NCI-H1417 (cell line): ENCODE results near the gene ZFP57.
"Not testable (repeated sequence)": the region's sequence is repeated elsewhere in the genome, so short reads cannot be mapped to it uniquely, and the experiment has no call there.

ENCODE experiments used
- DNase-seq, 3 experiments: peaks; one replicate each; lab custom pipeline; 2025; lab: John Stamatoyannopoulos, UW

ZFP57 gene

GRCh38 chr6:29696147-29697125 lies 15.5 kb upstream of the ZFP57 start:
- peak in 1 of 3 experiments; percentile 3 for DNase-seq

- no peak for DNase-seq
These were observed 13.7 kb upstream of the ZFP57 start for GRCh38 chr6:29694637-29695036.

GRCh38 chr6:29685718-29686326 lies 4.9 kb upstream of the ZFP57 start:
- DNase-seq, result no peak

DNA sequence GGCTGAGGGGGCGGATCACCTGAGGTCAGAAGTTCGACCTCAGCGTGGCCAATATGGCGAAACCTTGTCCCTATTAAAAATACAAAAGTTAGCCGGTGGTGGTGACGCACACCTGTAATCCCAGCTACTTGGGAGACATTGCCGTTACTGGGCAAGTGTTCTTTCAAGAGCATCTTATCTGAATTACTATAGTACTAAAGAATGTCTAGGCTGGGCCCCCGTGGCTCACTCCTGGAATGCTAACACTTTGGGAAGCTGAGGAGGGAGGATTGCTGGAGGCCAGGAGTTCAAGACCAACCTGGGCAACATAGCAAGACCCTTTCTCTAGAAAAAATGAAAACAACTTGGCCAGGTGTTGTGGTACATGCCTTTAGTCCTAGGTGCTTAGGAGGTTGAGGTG lies 859 bp upstream of the ZFP57 start:
- DNase-seq, result no peak

GRCh38 chr6:29680416-29680815 lies 536 bp downstream of the ZFP57 start:
- DNase-seq, result no peak

DNA sequence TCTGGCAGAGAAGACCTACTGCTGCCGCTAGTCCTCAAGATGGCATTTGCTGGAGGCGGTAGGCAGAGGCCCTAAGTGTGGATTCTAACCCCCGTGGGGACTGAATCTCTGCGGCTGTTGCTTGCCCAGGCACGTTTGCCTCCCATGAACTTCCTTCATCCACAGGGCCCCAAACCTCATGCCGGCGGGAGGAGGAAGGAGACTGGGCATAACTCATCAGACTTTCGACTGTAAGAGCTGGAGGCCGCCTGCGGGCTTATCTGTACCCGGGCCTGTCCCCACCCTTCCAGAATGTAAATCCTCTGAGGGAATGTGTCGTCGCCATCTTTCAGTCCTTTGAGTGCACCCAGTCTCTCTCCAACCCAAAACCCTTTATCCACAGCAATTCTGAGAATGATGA lies 990 bp downstream of the ZFP57 start:
- no peak for DNase-seq

DNA sequence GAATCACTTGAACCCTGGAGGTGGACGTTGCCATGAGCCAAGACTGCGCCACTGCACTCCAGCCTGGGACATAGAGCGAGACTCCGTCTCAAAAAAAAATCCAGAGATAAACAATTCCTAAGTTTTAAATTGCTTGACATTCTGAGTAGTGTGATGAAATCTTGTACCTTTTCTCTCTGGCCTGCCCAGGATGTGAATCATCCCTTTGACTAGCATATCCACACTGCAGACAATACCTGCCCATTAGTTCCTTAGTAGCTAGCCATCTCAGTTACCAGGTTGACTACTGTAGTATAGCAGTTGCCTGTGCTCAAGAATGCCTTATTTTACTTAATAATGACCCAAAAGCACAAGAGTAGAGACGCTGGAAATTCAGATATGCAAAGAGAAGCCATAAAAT lies 2.8 kb downstream of the ZFP57 start:
- DNase-seq, result no peak

GRCh38 chr6:29676981-29677601 lies 3.9 kb downstream of the ZFP57 start:
- DNase-seq, result peak in 1 of 3 experiments; percentile 6

- no peak for DNase-seq
These were observed 5.4 kb downstream of the ZFP57 start for GRCh38 chr6:29675561-29675960.

DNA sequence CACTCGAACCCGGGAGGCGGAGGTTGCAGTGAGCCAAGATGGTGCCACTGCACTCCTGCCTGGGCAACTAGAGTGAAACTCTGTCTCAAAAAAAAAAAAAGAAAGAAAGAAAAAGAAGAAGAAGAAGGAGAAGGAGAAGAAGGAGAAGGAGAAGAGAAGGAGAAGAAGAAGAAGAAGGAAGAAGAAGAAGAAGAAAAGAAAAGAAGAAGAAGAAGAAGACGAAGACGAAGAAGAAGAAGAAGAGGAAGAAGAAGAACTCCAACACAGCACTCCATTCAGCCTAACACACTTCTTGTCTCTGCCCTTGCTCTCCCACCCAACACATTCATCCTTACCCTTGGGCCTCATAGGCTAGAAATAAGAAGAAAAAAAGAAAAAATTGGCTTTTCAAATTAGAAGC lies 6.9 kb downstream of the ZFP57 start:
- no peak for DNase-seq

DNA sequence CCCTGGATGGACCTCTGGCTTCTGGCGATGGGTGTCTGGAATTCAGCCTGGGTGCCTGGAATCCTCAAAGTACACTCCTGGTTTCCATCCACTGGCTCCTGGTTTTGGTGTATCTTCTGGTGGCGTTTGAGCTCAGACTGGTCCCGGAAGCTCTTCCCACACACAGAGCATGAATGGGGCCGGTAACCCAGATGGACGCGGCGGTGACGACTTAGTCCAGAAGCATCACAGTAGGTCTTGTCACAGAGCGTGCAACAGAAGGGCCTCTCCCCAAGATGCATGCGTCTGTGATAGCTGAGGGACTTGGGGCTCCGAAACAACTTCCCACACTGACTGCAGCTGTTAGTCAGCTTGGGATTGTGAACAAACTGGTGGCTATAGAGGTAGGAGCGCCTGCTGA lies 7.8 kb downstream of the ZFP57 start:
- no peak for DNase-seq

DNA sequence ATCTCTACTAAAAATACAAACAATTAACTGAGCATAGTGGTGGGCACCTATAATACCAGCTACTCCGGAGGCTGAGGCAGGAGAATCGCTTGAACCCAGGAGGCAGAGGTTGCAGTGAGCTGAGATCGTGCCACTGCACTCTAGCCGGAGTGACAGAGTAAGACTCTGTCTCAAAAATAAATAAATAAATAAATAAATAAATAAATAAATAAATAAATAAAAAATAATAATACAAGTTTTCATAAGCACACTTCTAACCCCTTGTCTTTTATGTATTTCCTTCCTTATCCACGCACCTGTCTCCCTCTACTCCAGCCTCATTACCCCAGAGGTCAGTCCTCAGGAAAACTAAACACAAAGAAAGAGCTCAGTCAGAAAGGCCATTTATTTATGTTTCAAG lies 8.8 kb downstream of the ZFP57 start:
- DNase-seq, result not testable (repeated sequence)

DNA sequence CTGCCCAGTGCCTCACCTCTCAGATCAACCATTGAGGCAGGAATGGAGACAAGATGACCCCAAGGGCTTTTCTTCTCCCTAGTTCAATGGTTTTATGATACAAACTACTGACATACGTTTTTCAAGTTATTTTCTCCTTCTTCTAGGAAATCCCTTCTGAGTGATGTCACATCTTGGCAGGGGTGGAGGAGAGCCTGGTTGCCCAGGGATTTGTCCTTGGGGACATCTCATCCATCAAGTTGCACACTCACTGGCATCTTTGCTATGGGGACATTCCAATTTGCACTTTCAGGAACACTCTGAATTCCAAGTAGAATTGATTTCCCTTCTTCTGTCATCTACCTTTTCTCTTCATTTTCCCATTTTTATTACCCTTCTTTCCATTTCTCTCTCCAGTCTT lies 9.9 kb downstream of the ZFP57 start:
- no peak for DNase-seq

- no peak for DNase-seq
These were observed 13.8 kb downstream of the ZFP57 start for GRCh38 chr6:29667158-29667557.

- DNase-seq, result no peak
These were observed 14.2 kb downstream of the ZFP57 start for GRCh38 chr6:29666826-29667130.

GRCh38 chr6:29665942-29666825 lies 14.8 kb downstream of the ZFP57 start:
- no peak for DNase-seq

DNA sequence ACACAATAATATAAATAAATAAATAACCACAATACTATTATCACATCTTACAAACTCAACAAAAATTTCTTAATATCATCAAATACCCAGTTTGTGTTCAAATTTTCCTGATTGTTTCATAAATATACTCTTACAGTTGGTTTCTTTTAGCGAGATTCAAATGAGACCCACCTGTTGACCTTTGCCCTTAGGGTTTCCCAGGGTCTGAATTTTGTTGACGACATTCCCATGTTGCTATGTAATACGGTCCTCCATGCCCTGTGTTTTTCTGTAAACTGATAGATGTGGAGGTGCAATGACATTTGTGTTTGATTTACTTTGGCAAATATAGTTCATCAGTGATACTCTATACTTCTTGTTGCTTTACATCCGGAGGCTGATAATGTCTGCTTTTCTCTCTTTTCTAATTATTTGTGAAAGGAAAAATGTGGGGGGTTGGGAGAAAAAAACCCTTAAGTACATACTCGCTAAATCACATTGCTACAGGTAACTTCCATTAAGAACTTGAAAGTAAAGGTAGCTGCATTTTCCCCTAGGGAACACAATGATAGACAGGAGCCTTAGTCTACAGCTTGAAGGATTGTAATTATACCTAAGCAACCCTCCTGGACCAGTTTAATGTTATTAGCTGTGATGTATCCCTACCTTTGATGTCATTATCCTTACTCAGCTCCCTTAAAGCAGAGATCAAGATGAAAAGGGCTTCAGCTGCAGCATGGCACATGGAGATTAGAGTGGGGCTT lies 17.5 kb downstream of the ZFP57 start:
- no peak for DNase-seq

DNA sequence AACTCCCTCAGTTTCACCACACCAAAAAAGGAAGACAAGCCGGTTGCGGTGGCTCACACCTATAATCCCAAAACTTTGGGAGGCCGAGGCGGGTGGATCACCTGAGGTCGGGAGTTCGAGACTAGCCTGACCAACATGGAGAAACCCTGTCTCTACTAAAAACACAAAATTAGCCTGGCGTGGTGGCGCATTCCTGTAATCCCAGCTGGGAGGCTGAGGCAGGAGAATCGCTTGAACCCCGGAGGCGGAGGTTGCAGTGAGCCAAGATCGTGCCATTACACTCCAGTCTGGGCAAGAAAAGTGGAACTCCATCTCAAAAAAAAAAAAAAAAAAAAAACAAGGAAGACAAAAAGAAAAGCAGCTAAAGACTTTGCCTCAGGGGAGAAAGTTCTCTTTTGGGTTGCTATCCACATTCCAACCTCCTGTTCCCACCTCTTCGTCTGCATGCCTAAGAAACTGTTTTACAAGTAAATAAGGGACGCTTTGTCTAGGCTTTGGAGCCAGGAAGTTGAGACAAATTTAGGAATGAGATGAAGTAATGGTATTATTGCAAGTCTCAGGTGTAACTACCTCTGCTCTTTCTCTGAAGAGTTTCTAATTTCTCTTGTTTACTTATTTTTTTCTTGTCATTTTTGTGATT lies 19.3 kb downstream of the ZFP57 start:
- DNase-seq, result not testable (repeated sequence)

DNA sequence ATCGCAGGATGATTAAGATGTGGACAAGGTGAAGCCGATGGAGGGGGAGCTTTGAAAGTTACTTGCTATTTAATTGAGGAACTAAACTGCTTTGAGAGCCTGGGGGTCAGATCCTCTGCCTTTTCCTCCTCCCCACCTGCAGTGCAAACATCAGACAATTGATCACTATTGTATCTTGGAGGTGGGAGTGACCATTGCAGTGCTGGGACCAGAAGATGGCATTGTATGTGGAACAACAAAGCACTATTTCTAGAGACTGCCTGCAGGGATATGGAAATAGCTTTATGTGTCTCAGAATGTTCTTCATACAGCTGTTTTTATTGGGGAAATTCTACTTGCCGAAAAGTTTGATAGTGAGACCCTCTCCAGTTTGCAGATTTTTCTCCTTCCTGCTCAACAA lies 19.9 kb downstream of the ZFP57 start:
- DNase-seq, result no peak

DNA sequence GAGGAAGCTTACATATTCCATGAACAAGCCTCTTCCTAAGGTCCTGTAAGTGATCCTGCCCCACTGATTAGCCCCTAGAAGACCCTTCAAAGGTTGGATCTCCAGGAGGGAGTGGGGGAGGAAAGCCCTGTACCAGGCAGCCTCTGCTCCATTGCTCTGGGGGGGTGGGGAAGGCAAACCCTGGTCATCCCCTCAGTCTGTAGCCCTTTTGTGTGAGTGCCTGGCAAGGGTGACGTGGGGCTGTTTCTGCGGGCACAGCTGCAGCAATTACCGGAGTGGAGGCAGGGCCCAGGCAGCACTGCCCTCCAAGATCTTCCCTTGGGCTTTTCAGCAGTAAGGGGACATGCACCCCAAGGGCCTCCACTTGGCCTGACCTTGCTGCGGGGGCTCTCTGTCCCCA lies 24.2 kb downstream of the ZFP57 start, which contains the start of gene MOG:
Gene MOG, plus strand, starts transcription at position 295 of the 400 bp plus-strand sequence. CDS start 118 bp downstream, outside the sequence.
- no peak for DNase-seq

- no peak for DNase-seq
These were observed 24.8 kb downstream of the ZFP57 start for GRCh38 chr6:29656157-29656556.
